A549 (cell line): ENCODE measurements around the gene CLCN4. TPM values are rescaled to one million over a fixed set of nuclear protein-coding genes. Genes with fewer than 3 reads are reported as not detected.

Experiments
- ATAC-seq, 2 experiments: fragments of 200-7000 bp in 1 of 2; fragments of >200 bp in 1 of 2; cut with Nextera tagmentation in 1 of 2; cut with Tn5 transposase in 1 of 2; 3 replicates each; pipeline versions ENCODE4 v1.8.0 to v1.9.1; 2018 to 2020; ENCODE audit warnings: mild to moderate bottlenecking in 1 of 2, moderate library complexity in 1 of 2
- CTCF ChIA-PET: fragments of 300-600 bp; sonication (Branson Sonifier 250); formaldehyde crosslinking; extraction: SDS; loops from one replicate; lab custom pipeline; 2021; ENCODE audit warnings: antibody characterized with exemption, inconsistent platforms; lab: Yijun Ruan, JAX
- POLR2A ChIA-PET: fragments of 350-600 bp; formaldehyde crosslinking; extraction: SDS; loops from one replicate; lab custom pipeline; 2021; ENCODE audit warnings: antibody characterized with exemption, inconsistent platforms; lab: Yijun Ruan, JAX
- DNase-seq, 2 experiments: peaks; one replicate each; pipeline versions ENCODE4 v3.0.0 to v3.0.0-alpha.2; 2011 to 2016; ENCODE audit warnings: low read depth in 1 of 2, low spot score in 1 of 2
- FAIRE-seq: peaks from 2 replicates; lab custom pipeline; 2011; peaks lifted over from hg19 to GRCh38; lab: Jason Lieb, UNC
- H3K27ac ChIP-seq, 2 experiments: fragments of >200 bp; sonication (Bioruptor Twin); formaldehyde crosslinking; 3 replicates each; pipeline ENCODE4 v1.5.1; 2016 to 2017
- H3K4me1 ChIP-seq: fragments of >200 bp; sonication (Bioruptor Twin); formaldehyde crosslinking; 3 replicates; pipeline ENCODE4 v1.6.1; 2016
- H3K4me2 ChIP-seq: fragments of >200 bp; sonication (Bioruptor Twin); formaldehyde crosslinking; 3 replicates; pipeline ENCODE4 v1.6.1; 2016
- H3K4me3 ChIP-seq: fragments of >200 bp; sonication (Bioruptor Twin); formaldehyde crosslinking; 3 replicates; pipeline ENCODE4 v1.5.1; 2016
- H3K9me3 ChIP-seq: fragments of >200 bp; sonication (Bioruptor Twin); formaldehyde crosslinking; 3 replicates; pipeline ENCODE4 v1.6.1; 2016
- CBX8 ChIP-seq: fragments of 200-600 bp; sonication (generic); IDR thresholded peaks from 2 replicates; pipeline ENCODE4 v1.6.1; 2016
- CEBPB ChIP-seq, 2 experiments: fragments of >200 bp in 1 of 2; sonication (Bioruptor Twin) in 1 of 2; formaldehyde crosslinking in 1 of 2; IDR thresholded peaks; 2 replicates each; pipeline ENCODE4 v1.6.1; 2012 to 2016
- FOSB ChIP-seq: fragments of 250-450 bp; sonication (Bioruptor Pico); IDR thresholded peaks from 2 replicates; pipeline ENCODE4 v1.5.0; 2020; ENCODE audit warnings: mild to moderate bottlenecking, moderate library complexity
- FOSL2 ChIP-seq, 2 experiments: fragments of 450-650 bp in 1 of 2; fragments of >200 bp in 1 of 2; sonication (Bioruptor Twin) in 1 of 2; formaldehyde crosslinking; IDR thresholded peaks; 2 replicates each; pipeline versions ENCODE4 v1.5.0 to v1.6.1; 2016 to 2020; ENCODE audit warnings: mild to moderate bottlenecking in 1 of 2, moderate library complexity in 1 of 2
- GATA3 ChIP-seq: IDR thresholded peaks from 2 replicates; pipeline ENCODE4 v1.6.1; 2012; ENCODE audit warnings: borderline replicate concordance
- HDAC2 ChIP-seq: fragments of 200-600 bp; sonication (generic); IDR thresholded peaks from 2 replicates; pipeline ENCODE4 v1.6.1; 2016
- JUN ChIP-seq, 2 experiments: fragments of >200 bp; sonication (Bioruptor Twin); formaldehyde crosslinking; IDR thresholded peaks; 2 replicates in 1 of 2; 3 replicates in 1 of 2; pipeline ENCODE4 v1.6.1; 2016 to 2017
- JUNB ChIP-seq: fragments of >200 bp; sonication (Bioruptor Twin); formaldehyde crosslinking; IDR thresholded peaks from 2 replicates; pipeline ENCODE4 v1.6.1; 2016
- NFE2L2 ChIP-seq: fragments of 150-350 bp; conservative IDR thresholded peaks from 2 replicates; pipeline ENCODE4 v1.6.1; 2014; ENCODE audit warnings: low read length
- NR3C1 ChIP-seq: fragments of >200 bp; sonication (Bioruptor Twin); formaldehyde crosslinking; IDR thresholded peaks from 3 replicates; pipeline ENCODE4 v1.6.1; 2017
- POLR2AphosphoS2 ChIP-seq: conservative IDR thresholded peaks from 2 replicates; pipeline ENCODE4 v1.6.1; 2012; ENCODE audit warnings: low read length, improper control_type of control experiment, inconsistent platforms
- RAD21 ChIP-seq, 2 experiments: fragments of >200 bp in 1 of 2; sonication (Bioruptor Twin) in 1 of 2; formaldehyde crosslinking in 1 of 2; IDR thresholded peaks in 1 of 2; conservative IDR thresholded peaks in 1 of 2; 2 replicates in 1 of 2; 3 replicates in 1 of 2; pipeline ENCODE4 v1.6.1; 2012 to 2018; ENCODE audit warnings: inconsistent platforms in 1 of 2
- RCOR1 ChIP-seq: fragments of 150-350 bp; IDR thresholded peaks from 2 replicates; pipeline ENCODE4 v1.6.1; 2014; ENCODE audit warnings: antibody characterized with exemption, low read length, low read depth
- RFX5 ChIP-seq: fragments of 450-650 bp; IDR thresholded peaks from 2 replicates; pipeline ENCODE4 v1.7.1; 2014; ENCODE audit warnings: antibody characterized with exemption, mild to moderate bottlenecking, moderate library complexity
- RNF2 ChIP-seq: fragments of 200-600 bp; sonication (generic); IDR thresholded peaks from 2 replicates; pipeline ENCODE4 v1.6.1; 2016; ENCODE audit warnings: low read depth, mild to moderate bottlenecking, antibody characterized with exemption, moderate library complexity, borderline replicate concordance
- SMC3 ChIP-seq: fragments of >200 bp; sonication (Bioruptor Twin); formaldehyde crosslinking; IDR thresholded peaks from 3 replicates; pipeline ENCODE4 v1.6.1; 2018; ENCODE audit warnings: inconsistent platforms
- ZC3H11A ChIP-seq: fragments of 450-650 bp; IDR thresholded peaks from 2 replicates; pipeline ENCODE4 v1.6.1; 2014; ENCODE audit warnings: antibody characterized with exemption, mild to moderate bottlenecking
- WGBS: methylation state at CpG from one replicate; pipeline ENCODE4 v1.1.6; 2017; ENCODE audit errors: missing lambda C conversion rate; 5-methylcytosine and 5-hydroxymethylcytosine counted together
- polyA plus RNA-seq, 4 experiments: library from polyadenylated mRNA; depleted of rRNA in 3 of 4; stranded (reverse); fragments of >200 nt; fragmentation: RNase III in 1 of 4; extraction: RNeasy Plus Mini Kit Qiagen cat#74134 plus additional on column Dnase treatment in 1 of 4; gene quantifications; 2 replicates in 3 of 4; 3 replicates in 1 of 4; pipeline ENCODE4 v1.2.3, GENCODE V29; 2011 to 2017
- TF ChIP-seq, protein P1 (sequence below): fragments of >200 bp; sonication (Bioruptor Twin); formaldehyde crosslinking; IDR thresholded peaks from 3 replicates; pipeline ENCODE4 v1.5.1; 2016
- TF ChIP-seq, protein P2 (sequence below): fragments of >200 bp; sonication (Bioruptor Twin); formaldehyde crosslinking; IDR thresholded peaks from 3 replicates; pipeline ENCODE4 v1.6.1; 2016
- TF ChIP-seq, protein P3 (sequence below): fragments of 250-450 bp; sonication (Bioruptor Pico); IDR thresholded peaks from 2 replicates; pipeline ENCODE4 v1.5.0; 2021; ENCODE audit warnings: mild to moderate bottlenecking, moderate library complexity, borderline replicate concordance
- TF ChIP-seq, protein P4 (sequence below): fragments of 150-350 bp; IDR thresholded peaks from 2 replicates; pipeline ENCODE4 v1.6.1; 2014; ENCODE audit warnings: low read depth, mild to moderate bottlenecking, low read length
- TF ChIP-seq, protein P5 (sequence below): IDR thresholded peaks from 2 replicates; pipeline ENCODE4 v1.6.1; 2012

Gene CLCN4
- polyA plus RNA-seq, 2 of the 4 experiments (the other 2 are of a cell fraction) = 2.8 to 4.7 TPM

DNA sequence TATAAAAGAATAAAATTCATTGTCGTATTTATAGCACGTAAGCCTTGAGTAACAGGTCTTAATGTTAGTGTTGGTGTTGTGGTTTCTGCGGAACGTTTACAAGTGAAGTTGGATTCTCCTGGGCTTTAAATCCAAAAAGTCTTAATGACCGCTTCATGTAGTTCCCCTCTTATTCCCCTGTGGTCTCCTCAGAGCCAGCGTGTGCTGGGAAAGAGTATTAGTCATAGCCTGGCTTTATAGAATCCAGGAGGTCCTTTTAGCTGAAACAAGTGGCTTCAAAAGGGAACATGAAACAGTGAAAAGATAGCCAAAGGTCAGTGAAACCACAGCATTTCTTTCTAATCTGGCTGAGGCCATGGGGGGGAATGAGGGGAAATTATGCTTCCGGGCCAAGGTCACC is 79.1 kb downstream of the CLCN4 start:
- no peak for FAIRE-seq
- ATAC-seq = no peak
- POLR2A ChIA-PET = no interaction called here
- H3K27ac ChIP-seq = no peak overlapping the region; a peak in 1 of 6 replicates
- CTCF ChIA-PET = interaction anchor here (0.8 kb wide), 1 partner anchor 417 kb away, joined by 3 read pairs; no protein-coding TSS in a partner anchor
- 90% methylated on average over 7 of the region's 7 CpGs for WGBS
- TF ChIP-seq FOSB (no peak), JUNB (no peak), HDAC2 (no peak), RNF2 (no peak), SMC3 (no peak), RFX5 (no peak), NFE2L2 (no peak), NR3C1 (no peak)
- TF ChIP-seq, protein P1, sequence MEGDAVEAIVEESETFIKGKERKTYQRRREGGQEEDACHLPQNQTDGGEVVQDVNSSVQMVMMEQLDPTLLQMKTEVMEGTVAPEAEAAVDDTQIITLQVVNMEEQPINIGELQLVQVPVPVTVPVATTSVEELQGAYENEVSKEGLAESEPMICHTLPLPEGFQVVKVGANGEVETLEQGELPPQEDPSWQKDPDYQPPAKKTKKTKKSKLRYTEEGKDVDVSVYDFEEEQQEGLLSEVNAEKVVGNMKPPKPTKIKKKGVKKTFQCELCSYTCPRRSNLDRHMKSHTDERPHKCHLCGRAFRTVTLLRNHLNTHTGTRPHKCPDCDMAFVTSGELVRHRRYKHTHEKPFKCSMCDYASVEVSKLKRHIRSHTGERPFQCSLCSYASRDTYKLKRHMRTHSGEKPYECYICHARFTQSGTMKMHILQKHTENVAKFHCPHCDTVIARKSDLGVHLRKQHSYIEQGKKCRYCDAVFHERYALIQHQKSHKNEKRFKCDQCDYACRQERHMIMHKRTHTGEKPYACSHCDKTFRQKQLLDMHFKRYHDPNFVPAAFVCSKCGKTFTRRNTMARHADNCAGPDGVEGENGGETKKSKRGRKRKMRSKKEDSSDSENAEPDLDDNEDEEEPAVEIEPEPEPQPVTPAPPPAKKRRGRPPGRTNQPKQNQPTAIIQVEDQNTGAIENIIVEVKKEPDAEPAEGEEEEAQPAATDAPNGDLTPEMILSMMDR = no peak
- TF ChIP-seq, protein P2, sequence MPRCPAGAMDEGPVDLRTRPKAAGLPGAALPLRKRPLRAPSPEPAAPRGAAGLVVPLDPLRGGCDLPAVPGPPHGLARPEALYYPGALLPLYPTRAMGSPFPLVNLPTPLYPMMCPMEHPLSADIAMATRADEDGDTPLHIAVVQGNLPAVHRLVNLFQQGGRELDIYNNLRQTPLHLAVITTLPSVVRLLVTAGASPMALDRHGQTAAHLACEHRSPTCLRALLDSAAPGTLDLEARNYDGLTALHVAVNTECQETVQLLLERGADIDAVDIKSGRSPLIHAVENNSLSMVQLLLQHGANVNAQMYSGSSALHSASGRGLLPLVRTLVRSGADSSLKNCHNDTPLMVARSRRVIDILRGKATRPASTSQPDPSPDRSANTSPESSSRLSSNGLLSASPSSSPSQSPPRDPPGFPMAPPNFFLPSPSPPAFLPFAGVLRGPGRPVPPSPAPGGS = no peak
- TF ChIP-seq, all 56 proteins: peak for 0
- Histone ChIP-seq H3K4me2 (no peak overlapping the region), H3K4me3 (no peak overlapping the region), H3K4me1 (peaks cover 18% of the 10 kb centered on the region), H3K9me3 (no peaks in the 10 kb centered on the region)
- DNase-seq = no peak

DNA sequence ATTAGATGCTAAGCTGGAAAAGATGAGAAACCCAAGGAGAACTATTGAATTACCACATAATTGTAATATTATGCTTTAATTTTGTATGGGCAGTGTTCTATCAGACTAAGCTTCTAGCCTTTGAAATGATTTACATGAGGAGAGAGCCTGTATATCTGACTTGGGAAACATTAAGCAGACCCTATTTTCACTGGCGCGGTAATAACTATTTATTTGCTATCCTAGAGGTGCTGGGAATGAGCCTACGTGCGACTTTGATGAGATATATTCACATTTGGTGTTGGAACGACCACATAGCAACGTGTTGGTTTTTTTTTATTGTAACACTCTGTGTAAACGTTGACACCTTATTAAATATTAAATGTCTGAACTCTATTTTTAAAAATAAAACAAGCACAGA is 80.5 kb downstream of the CLCN4 start:
- no peak overlapping the region for H3K4me2 ChIP-seq
- CTCF ChIA-PET = no interaction called here
- ATAC-seq (no peak), DNase-seq (no peak), FAIRE-seq (no peak)
- no peaks in the 10 kb centered on the region for H3K9me3 ChIP-seq
- H3K4me3 ChIP-seq = no peak overlapping the region
- peaks cover 21% of the 10 kb centered on the region for H3K4me1 ChIP-seq
- POLR2A ChIA-PET = interaction anchor here (0.7 kb wide), 1 partner anchor 445 kb away, joined by 6 read pairs; no protein-coding TSS in a partner anchor
- no peak overlapping the region for H3K27ac ChIP-seq
- TF ChIP-seq, protein P3, sequence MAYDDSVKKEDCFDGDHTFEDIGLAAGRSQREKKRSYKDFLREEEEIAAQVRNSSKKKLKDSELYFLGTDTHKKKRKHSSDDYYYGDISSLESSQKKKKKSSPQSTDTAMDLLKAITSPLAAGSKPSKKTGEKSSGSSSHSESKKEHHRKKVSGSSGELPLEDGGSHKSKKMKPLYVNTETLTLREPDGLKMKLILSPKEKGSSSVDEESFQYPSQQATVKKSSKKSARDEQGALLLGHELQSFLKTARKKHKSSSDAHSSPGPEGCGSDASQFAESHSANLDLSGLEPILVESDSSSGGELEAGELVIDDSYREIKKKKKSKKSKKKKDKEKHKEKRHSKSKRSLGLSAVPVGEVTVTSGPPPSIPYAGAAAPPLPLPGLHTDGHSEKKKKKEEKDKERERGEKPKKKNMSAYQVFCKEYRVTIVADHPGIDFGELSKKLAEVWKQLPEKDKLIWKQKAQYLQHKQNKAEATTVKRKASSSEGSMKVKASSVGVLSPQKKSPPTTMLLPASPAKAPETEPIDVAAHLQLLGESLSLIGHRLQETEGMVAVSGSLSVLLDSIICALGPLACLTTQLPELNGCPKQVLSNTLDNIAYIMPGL (CRISPR knock-in tag) = no peak
- TF ChIP-seq JUNB = no peak
- TF ChIP-seq POLR2AphosphoS2 = no peak
- no peak for TF ChIP-seq CBX8
- no peak for TF ChIP-seq JUN (IDR thresholded peaks at IDR 0.05)
- TF ChIP-seq, all 56 proteins: peak for 0
- whole genome bisulfite sequencing = 77% methylated on average over 7 of the region's 7 CpGs

DNA sequence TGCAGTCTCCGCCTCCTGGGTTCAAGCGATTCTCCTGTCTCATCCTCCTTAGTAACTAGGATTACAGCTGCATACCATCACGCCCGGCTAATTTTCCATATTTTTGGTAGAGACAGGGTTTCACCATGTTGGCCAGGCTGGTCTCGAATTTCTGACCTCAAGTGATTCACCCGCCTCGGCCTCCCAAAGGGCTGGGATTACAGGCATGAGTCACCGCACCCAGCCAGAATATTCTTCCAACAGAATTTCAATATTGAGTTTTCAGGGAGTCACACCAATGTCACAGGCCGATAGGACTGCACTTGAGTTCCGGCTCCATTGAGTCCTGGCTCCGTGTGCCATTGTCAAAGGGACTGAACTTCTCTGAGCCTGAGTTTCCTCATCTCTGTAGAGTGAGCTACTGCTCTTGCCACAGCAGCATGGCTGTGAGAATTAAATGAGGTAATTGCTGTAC is 82.9 kb downstream of the CLCN4 start:
- ATAC-seq (peak; percentile 34 to 76; a peak in 4 of 6 replicates), FAIRE-seq (peak; percentile 13), DNase-seq (peak in 1 of 2 experiments; percentile 12)
- CTCF ChIA-PET = interaction anchor here (1.0 to 2.8 kb wide), 2 partner anchors 21 to 50 kb away, joined by 3 to 11 read pairs; no protein-coding TSS in a partner anchor
- WGBS = 37% methylated on average over 9 of the region's 11 CpGs
- peak overlapping the region; percentile 20; the same call in 2 of the 3 replicates for H3K4me2 ChIP-seq
- no peaks in the 10 kb centered on the region for H3K9me3 ChIP-seq
- no peak overlapping the region for H3K4me3 ChIP-seq
- TF ChIP-seq GATA3 (0 out of 2 replicates have a peak, but pooled peaks have one; percentile 26), RCOR1 (no peak), CEBPB (IDR thresholded peaks at IDR 0.05) (no peak), ZC3H11A (no peak), RAD21 (conservative IDR thresholded peaks at IDR 0.05 in 1 of 2, IDR thresholded peaks at IDR 0.05 in 1 of 2) (no peak), FOSL2 (IDR thresholded peaks at IDR 0.05) (0 out of 2 replicates have a peak, but pooled peaks have one; percentile 27), FOSL2 (CRISPR knock-in tag; IDR thresholded peaks at IDR 0.05) (peak; percentile 78), JUNB (0 out of 2 replicates have a peak, but pooled peaks have one; percentile 29)
- TF ChIP-seq, protein P4, sequence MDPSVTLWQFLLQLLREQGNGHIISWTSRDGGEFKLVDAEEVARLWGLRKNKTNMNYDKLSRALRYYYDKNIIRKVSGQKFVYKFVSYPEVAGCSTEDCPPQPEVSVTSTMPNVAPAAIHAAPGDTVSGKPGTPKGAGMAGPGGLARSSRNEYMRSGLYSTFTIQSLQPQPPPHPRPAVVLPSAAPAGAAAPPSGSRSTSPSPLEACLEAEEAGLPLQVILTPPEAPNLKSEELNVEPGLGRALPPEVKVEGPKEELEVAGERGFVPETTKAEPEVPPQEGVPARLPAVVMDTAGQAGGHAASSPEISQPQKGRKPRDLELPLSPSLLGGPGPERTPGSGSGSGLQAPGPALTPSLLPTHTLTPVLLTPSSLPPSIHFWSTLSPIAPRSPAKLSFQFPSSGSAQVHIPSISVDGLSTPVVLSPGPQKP = no peak
- TF ChIP-seq, protein P5, sequence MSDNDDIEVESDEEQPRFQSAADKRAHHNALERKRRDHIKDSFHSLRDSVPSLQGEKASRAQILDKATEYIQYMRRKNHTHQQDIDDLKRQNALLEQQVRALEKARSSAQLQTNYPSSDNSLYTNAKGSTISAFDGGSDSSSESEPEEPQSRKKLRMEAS = peak; percentile 32; the same call in 1 of the 2 replicates
- peak overlapping the region; percentile 14 to 78; a peak in 4 of 6 replicates for H3K27ac ChIP-seq
- peaks cover 21% of the 10 kb centered on the region for H3K4me1 ChIP-seq
- POLR2A ChIA-PET = interaction anchor here (0.6 kb wide), 1 partner anchor 354 kb away, joined by 6 read pairs; no protein-coding TSS in a partner anchor
